K562 (cell line): ENCODE data around the gene NIM1K. TPM values are rescaled to one million over a fixed set of nuclear protein-coding genes. Genes with fewer than 3 reads are reported as not detected.

Experiments used
- C11orf30 ChIP-seq: fragments of 450-650 bp; IDR thresholded peaks from 2 replicates; pipeline ENCODE4 v1.6.1; 2016; ENCODE audit warnings: low read depth, mild to moderate bottlenecking
- PHB ChIP-seq: fragments of 250-450 bp; sonication (Bioruptor Pico); IDR thresholded peaks from 2 replicates; pipeline ENCODE4 v1.5.0; 2021
- PHTF2 ChIP-seq: fragments of 250-450 bp; sonication (Bioruptor Pico); IDR thresholded peaks from 2 replicates; pipeline ENCODE4 v1.5.0; 2021; ENCODE audit warnings: mild to moderate bottlenecking
- POLR2H ChIP-seq: IDR thresholded peaks from 2 replicates; pipeline ENCODE4 v1.6.1; 2016; ENCODE audit warnings: missing genetic modification characterization, low read depth, mild to moderate bottlenecking, control low read depth, missing compliant biosample characterization, moderate library complexity
- TCFL5 ChIP-seq: fragments of 250-450 bp; sonication (Bioruptor Pico); conservative IDR thresholded peaks from 2 replicates; pipeline ENCODE4 v1.6.1; 2021; ENCODE audit warnings: mild to moderate bottlenecking, moderate library complexity, matching md5 sums
- TRIM24 ChIP-seq, 2 experiments: fragments of 450-650 bp; IDR thresholded peaks; 2 replicates each; pipeline ENCODE4 v1.6.1; 2016
- polyA plus RNA-seq, 8 experiments: library from polyadenylated mRNA; depleted of rRNA in 4 of 8; stranded (reverse) in 5 of 8; unstranded in 3 of 8; fragments of >200 nt; fragmentation: Nextera tagmentation in 2 of 8; fragmentation: Illumina TruSeq in 1 of 8; extraction: Ambion mirVana in 2 of 8; extraction: Trizol in 1 of 8; gene quantifications; 2 replicates each; pipeline versions ENCODE4 v1.2.1 to v1.2.3, GENCODE V29; 2011 to 2014; ENCODE audit warnings: inconsistent platforms in 1 of 8, missing spikeins in 1 of 8
- total RNA-seq, 7 experiments: library from RNA; depleted of rRNA in 6 of 7; stranded (reverse); fragments of >200 nt in 6 of 7; fragmentation: Illumina TruSeq in 2 of 7; extraction: Trizol in 2 of 7; gene quantifications; 2 replicates each; pipeline versions ENCODE4 v1.2.1 to v1.2.3, GENCODE V29; 2011 to 2021; ENCODE audit warnings: low replicate concordance in 1 of 7
- TF ChIP-seq, protein P1 (sequence below), 2 experiments: fragments of 450-650 bp; IDR thresholded peaks; 2 replicates each; pipeline ENCODE4 v1.6.1; 2016; ENCODE audit warnings: mild to moderate bottlenecking in 2 of 2, borderline replicate concordance in 1 of 2, low read depth in 1 of 2, moderate library complexity in 1 of 2
- TF ChIP-seq, protein P2 (sequence below): fragments of 250-450 bp; sonication (Bioruptor Pico); IDR thresholded peaks from 2 replicates; pipeline ENCODE4 v1.4.0; 2020; ENCODE audit warnings: borderline replicate concordance

NIM1K gene
- total and polyA plus RNA-seq, 9 of the 15 experiments (the other 6 are each of a cell fraction or from before 2014, with no cell fraction given): 0.03 to 0.34 (median 0.08) TPM; not detected in 3

DNA sequence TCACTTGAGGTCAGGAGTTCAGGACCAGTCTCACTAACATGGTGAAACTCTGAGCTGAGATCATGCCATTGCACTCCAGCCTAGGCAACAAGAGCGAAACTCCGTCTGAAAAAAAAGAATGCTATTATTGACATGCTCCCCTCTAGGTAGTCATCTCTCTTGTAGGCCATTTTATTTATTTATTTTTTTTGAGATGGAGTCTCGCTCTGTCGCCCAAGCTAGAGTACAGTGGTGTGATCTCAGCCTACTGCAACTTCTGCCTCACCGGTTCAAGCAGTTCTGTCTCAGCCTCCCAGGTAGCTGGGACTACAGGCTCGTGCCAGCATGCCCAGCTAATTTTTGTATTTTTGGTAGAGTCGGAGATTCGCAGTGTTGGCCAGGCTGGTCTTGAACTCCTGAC, 20.6 kb upstream of the NIM1K start (continued):
- TF ChIP-seq, protein P1, sequence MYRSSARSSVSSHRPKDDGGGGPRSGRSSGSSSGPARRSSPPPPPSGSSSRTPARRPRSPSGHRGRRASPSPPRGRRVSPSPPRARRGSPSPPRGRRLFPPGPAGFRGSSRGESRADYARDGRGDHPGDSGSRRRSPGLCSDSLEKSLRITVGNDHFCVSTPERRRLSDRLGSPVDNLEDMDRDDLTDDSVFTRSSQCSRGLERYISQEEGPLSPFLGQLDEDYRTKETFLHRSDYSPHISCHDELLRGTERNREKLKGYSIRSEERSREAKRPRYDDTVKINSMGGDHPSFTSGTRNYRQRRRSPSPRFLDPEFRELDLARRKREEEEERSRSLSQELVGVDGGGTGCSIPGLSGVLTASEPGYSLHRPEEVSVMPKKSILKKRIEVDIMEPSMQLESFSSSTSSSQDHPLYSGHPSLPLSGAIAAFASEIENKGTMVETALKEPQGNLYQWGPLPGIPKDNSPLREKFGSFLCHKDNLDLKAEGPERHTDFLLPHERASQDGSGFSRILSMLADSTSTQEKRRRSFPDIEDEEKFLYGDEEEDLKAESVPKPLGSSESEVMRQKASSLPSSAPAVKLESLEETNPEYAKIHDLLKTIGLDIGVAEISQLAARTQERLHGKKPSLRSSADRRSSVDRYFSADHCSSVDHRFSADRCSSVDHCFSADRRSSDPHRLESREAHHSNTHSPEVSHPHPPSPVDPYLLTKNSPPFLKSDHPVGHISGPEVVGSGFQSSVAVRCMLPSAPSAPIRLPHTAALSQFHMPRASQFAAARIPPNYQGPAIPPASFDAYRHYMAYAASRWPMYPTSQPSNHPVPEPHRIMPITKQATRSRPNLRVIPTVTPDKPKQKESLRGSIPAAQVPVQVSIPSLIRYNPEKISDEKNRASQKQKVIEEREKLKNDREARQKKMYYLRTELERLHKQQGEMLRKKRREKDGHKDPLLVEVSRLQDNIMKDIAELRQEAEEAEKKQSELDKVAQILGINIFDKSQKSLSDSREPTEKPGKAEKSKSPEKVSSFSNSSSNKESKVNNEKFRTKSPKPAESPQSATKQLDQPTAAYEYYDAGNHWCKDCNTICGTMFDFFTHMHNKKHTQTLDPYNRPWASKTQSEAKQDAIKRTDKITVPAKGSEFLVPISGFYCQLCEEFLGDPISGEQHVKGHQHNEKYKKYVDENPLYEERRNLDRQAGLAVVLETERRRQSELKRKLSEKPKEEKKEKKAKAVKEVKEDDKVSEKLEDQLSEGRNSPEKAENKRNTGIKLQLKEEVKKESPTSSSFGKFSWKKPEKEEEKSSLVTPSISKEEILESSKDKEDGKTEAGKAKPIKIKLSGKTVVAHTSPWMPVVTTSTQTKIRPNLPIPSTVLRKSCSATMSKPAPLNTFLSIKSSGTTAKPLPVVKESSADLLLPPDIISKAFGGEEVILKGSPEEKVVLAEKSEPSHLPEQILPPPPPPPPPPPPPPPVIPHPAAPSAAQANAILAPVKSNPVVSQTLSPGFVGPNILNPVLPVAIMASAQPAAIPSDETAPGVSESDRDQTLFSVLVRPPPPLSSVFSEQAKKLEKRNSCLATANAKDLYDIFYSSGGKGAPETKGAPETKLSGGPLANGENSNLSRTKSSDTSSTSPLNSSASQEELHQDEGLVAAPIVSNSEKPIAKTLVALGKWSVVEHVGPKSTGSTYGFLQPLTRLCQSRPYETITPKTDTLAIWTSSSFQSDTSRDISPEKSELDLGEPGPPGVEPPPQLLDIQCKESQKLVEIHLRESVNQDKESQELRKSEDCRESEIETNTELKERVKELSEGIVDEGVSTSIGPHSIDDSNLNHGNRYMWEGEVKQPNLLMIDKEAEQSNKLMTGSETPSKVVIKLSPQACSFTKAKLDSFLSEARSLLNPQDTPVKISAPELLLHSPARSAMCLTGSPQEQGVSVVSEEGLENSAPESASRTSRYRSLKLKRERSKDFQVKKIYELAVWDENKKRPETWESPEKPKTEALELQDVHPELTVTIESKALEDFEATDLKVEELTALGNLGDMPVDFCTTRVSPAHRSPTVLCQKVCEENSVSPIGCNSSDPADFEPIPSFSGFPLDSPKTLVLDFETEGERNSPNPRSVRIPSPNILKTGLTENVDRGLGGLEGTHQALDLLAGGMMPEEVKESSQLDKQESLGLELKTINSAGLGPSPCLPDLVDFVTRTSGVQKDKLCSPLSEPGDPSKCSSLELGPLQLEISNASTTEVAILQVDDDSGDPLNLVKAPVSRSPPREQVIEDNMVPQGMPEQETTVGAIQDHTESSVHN (IDR thresholded peaks at IDR 0.05; ENCODE audit: borderline replicate concordance in 1 of 2, low read depth in 1 of 2): no peak
- TF ChIP-seq, protein P2, sequence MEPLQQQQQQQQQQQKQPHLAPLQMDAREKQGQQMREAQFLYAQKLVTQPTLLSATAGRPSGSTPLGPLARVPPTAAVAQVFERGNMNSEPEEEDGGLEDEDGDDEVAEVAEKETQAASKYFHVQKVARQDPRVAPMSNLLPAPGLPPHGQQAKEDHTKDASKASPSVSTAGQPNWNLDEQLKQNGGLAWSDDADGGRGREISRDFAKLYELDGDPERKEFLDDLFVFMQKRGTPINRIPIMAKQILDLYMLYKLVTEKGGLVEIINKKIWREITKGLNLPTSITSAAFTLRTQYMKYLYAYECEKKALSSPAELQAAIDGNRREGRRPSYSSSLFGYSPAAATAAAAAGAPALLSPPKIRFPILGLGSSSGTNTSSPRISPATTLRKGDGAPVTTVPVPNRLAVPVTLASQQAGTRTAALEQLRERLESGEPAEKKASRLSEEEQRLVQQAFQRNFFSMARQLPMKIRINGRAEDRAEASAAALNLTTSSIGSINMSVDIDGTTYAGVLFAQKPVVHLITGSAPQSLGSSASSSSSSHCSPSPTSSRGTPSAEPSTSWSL (CRISPR knock-in tag): no peak
- TF ChIP-seq TRIM24 (IDR thresholded peaks at IDR 0.05) (no peak), PHTF2 (CRISPR knock-in tag) (no peak), PHB (CRISPR knock-in tag) (no peak), POLR2H (tag) (no peak), C11orf30 (no peak), TCFL5 (CRISPR knock-in tag) (no peak)
- TF ChIP-seq, all 486 proteins: peak for 0
